ENCODE data around the gene MAP2K5. TPM values are rescaled to one million over a fixed set of nuclear protein-coding genes. Genes with fewer than 3 reads are reported as not detected.

The MAP2K5 gene
- total RNA-seq, 2 experiments from 2014 or later: 22.2 to 27.9 TPM

GRCh38 chr15:67639591-67639990 is 97.1 kb downstream of the MAP2K5 start:
- Histone ChIP-seq H3K36me3 (ENCODE audit: insufficient read depth, low read length) (peaks cover 11% of the 10 kb centered on the region), H3K9me3 (ENCODE audit: control insufficient read depth in 1 of 2, insufficient read depth in 1 of 2, low read length in 2 of 2) (no peaks in the 10 kb centered on the region), H3K4me1 (ENCODE audit: insufficient read depth, low read length) (no peaks in the 10 kb centered on the region), H3K27me3 (ENCODE audit: control insufficient read depth in 1 of 2, insufficient read depth in 2 of 2, low read length in 2 of 2) (no peaks in the 10 kb centered on the region), H3K27ac (ENCODE audit: low read depth in 1 of 2, low read length in 2 of 2) (no peak overlapping the region), H3K4me3 (ENCODE audit: low read length) (no peak overlapping the region)
- POLR2A ChIA-PET: no interaction called here
- Mint-ChIP-seq H3K27ac (no peak overlapping the region), H3K4me1 (ENCODE audit: low read depth) (no peaks in the 10 kb centered on the region), H3K4me3 (no peak overlapping the region), H3K36me3 (ENCODE audit: low read depth) (peaks cover 79% of the 10 kb centered on the region), H3K9me3 (peaks cover 2% of the 10 kb centered on the region), H3K27me3 (no peaks in the 10 kb centered on the region)
- intact Hi-C loops (cut with DNase I, micrococcal nuclease): no loop called here
- DNase-seq (no peak), ATAC-seq (ENCODE audit: poor library complexity) (no peak)
- TF ChIP-seq, protein P1, sequence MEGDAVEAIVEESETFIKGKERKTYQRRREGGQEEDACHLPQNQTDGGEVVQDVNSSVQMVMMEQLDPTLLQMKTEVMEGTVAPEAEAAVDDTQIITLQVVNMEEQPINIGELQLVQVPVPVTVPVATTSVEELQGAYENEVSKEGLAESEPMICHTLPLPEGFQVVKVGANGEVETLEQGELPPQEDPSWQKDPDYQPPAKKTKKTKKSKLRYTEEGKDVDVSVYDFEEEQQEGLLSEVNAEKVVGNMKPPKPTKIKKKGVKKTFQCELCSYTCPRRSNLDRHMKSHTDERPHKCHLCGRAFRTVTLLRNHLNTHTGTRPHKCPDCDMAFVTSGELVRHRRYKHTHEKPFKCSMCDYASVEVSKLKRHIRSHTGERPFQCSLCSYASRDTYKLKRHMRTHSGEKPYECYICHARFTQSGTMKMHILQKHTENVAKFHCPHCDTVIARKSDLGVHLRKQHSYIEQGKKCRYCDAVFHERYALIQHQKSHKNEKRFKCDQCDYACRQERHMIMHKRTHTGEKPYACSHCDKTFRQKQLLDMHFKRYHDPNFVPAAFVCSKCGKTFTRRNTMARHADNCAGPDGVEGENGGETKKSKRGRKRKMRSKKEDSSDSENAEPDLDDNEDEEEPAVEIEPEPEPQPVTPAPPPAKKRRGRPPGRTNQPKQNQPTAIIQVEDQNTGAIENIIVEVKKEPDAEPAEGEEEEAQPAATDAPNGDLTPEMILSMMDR (IDR thresholded peaks at IDR 0.05): no peak
- CTCF ChIA-PET: no interaction called here

DNA sequence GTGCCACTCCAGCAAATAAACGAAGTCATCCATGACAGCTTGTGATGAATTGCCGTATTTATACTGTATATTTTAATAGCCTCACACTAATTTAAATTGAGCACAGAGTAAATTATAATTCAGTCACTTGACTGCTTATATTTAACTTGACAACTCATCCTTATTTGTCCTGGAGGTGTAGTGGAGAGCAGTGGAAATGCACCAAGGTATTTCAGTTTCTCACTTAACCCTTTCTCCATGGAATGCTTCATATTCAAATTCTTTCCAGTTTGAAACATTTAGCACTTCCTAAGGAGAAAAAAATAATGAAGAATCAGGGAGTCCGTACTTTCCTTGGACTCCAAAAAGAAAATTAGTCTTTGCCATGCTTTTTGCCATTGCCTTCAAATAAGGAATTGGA is 99.0 kb downstream of the MAP2K5 start:
- ChIA-PET POLR2A (no interaction called here), CTCF (no interaction called here)
- Histone ChIP-seq H3K36me3 (ENCODE audit: insufficient read depth, low read length) (peaks cover 11% of the 10 kb centered on the region), H3K4me3 (ENCODE audit: low read length) (no peak overlapping the region), H3K27me3 (ENCODE audit: control insufficient read depth in 1 of 2, insufficient read depth in 2 of 2, low read length in 2 of 2) (no peaks in the 10 kb centered on the region), H3K4me1 (ENCODE audit: insufficient read depth, low read length) (no peaks in the 10 kb centered on the region), H3K27ac (ENCODE audit: low read depth in 1 of 2, low read length in 2 of 2) (no peak overlapping the region), H3K9me3 (ENCODE audit: control insufficient read depth in 1 of 2, insufficient read depth in 1 of 2, low read length in 2 of 2) (no peaks in the 10 kb centered on the region)
- no peaks in the 10 kb centered on the region for H3K27me3 Mint-ChIP-seq
- peaks cover 2% of the 10 kb centered on the region for H3K9me3 Mint-ChIP-seq
- no peak for ATAC-seq (ENCODE audit: poor library complexity)
- no peak overlapping the region for H3K27ac Mint-ChIP-seq
- peaks cover 74% of the 10 kb centered on the region for H3K36me3 Mint-ChIP-seq (ENCODE audit: low read depth)
- intact Hi-C loops (cut with DNase I, micrococcal nuclease): no loop called here
- TF ChIP-seq, protein P1 (IDR thresholded peaks at IDR 0.05): no peak
- no peak overlapping the region for H3K4me3 Mint-ChIP-seq
- H3K4me1 Mint-ChIP-seq (ENCODE audit: low read depth): no peaks in the 10 kb centered on the region
- no peak for DNase-seq

GRCh38 chr15:67646847-67647246 is 104.3 kb downstream of the MAP2K5 start:
- H3K27me3 ChIP-seq (ENCODE audit: control insufficient read depth in 1 of 2, insufficient read depth in 2 of 2, low read length in 2 of 2): no peaks in the 10 kb centered on the region
- no peaks in the 10 kb centered on the region for H3K9me3 ChIP-seq (ENCODE audit: control insufficient read depth in 1 of 2, insufficient read depth in 1 of 2, low read length in 2 of 2)
- ChIA-PET CTCF (no interaction called here), POLR2A (no interaction called here)
- Mint-ChIP-seq H3K27ac (no peak overlapping the region), H3K36me3 (ENCODE audit: low read depth) (peaks cover 78% of the 10 kb centered on the region), H3K9me3 (peaks cover 2% of the 10 kb centered on the region), H3K4me1 (ENCODE audit: low read depth) (no peaks in the 10 kb centered on the region), H3K4me3 (no peak overlapping the region), H3K27me3 (no peaks in the 10 kb centered on the region)
- ATAC-seq (ENCODE audit: poor library complexity): no peak
- intact Hi-C loops (cut with DNase I, micrococcal nuclease): no loop called here
- TF ChIP-seq, protein P1 (IDR thresholded peaks at IDR 0.05): no peak
- no peak overlapping the region for H3K27ac ChIP-seq (ENCODE audit: low read depth in 1 of 2, low read length in 2 of 2)
- DNase-seq: no peak
- H3K36me3 ChIP-seq (ENCODE audit: insufficient read depth, low read length): no peaks in the 10 kb centered on the region
- no peak overlapping the region for H3K4me3 ChIP-seq (ENCODE audit: low read length)
- H3K4me1 ChIP-seq (ENCODE audit: insufficient read depth, low read length): no peaks in the 10 kb centered on the region

Measured in CD4-positive, alpha-beta T cell (primary cell).